H1 (cell line): Measurements from ENCODE around the gene RTN4RL1. TPM values are rescaled to one million over a fixed set of nuclear protein-coding genes. Genes with fewer than 3 reads are reported as not detected.

Experiments
- CTCF ChIA-PET: fragments of 300-600 bp; sonication (Branson Sonifier 250); formaldehyde crosslinking; loops from one replicate; lab custom pipeline; 2021; ENCODE audit not compliant: partially characterized antibody; lab: Charles Lee
- POLR2A ChIA-PET: fragments of 300-600 bp; sonication (Branson Sonifier 250); formaldehyde crosslinking; loops from one replicate; lab custom pipeline; 2021; ENCODE audit warnings: inconsistent platforms; ENCODE audit not compliant: partially characterized antibody; lab: Charles Lee
- DNase-seq, 2 experiments: peaks; one replicate each; pipeline versions ENCODE4 v3.0.0 to v3.0.0-alpha.2; 2010 to 2022; ENCODE audit warnings: low spot score in 2 of 2, low read depth in 1 of 2, mixed read lengths in 1 of 2
- FAIRE-seq: peaks from 2 replicates; lab custom pipeline; 2011; peaks lifted over from hg19 to GRCh38; lab: Jason Lieb, UNC
- H2AFZ ChIP-seq: 2 replicates; pipeline ENCODE4 v1.8.1; 2012; ENCODE audit warnings: low read length, inconsistent platforms
- H2AK5ac ChIP-seq: 2 replicates; pipeline ENCODE4 v1.6.1; 2013; ENCODE audit warnings: low read depth, low read length
- H2BK120ac ChIP-seq: replicated peaks from 2 replicates; pipeline ENCODE3; 2013; ENCODE audit warnings: low read depth, low read length, inconsistent platforms
- H2BK12ac ChIP-seq: 2 replicates; pipeline ENCODE4 v1.6.1; 2013; ENCODE audit warnings: low read depth, low read length
- H2BK15ac ChIP-seq: 2 replicates; pipeline ENCODE4 v1.6.1; 2013; ENCODE audit warnings: low read length
- H2BK20ac ChIP-seq: 2 replicates; pipeline ENCODE4 v1.6.1; 2013; ENCODE audit warnings: low read length
- H2BK5ac ChIP-seq: 2 replicates; pipeline ENCODE4 v1.6.1; 2013; ENCODE audit warnings: low read depth, low read length
- H3K14ac ChIP-seq: 2 replicates; pipeline ENCODE4 v1.6.1; 2013; ENCODE audit warnings: inconsistent platforms; ENCODE audit not compliant: insufficient read length
- H3K18ac ChIP-seq: 2 replicates; pipeline ENCODE4 v1.6.1; 2013; ENCODE audit warnings: low read length; ENCODE audit errors: extremely low read depth
- H3K23ac ChIP-seq: 2 replicates; pipeline ENCODE4 v1.6.1; 2013; ENCODE audit warnings: inconsistent platforms; ENCODE audit not compliant: insufficient read length
- H3K23me2 ChIP-seq: 2 replicates; pipeline ENCODE4 v1.6.1; 2013; ENCODE audit warnings: low read depth, low read length
- H3K27ac ChIP-seq: 2 replicates; pipeline ENCODE4 v1.6.1; 2011; ENCODE audit warnings: low read depth, low read length, inconsistent platforms
- H3K27me3 ChIP-seq, 4 experiments: replicated peaks in 1 of 4; 1 replicate in 1 of 4; 2 replicates in 3 of 4; pipeline versions ENCODE4 v1.6.1 to v1.8.1; 2011 to 2013; ENCODE audit warnings: low read length in 3 of 4, mild to moderate bottlenecking in 3 of 4, inconsistent platforms in 2 of 4, mixed read lengths in 2 of 4, moderate library complexity in 1 of 4; ENCODE audit not compliant: control insufficient read depth in 3 of 4, insufficient read depth in 3 of 4; ENCODE audit errors: extremely low read depth in 1 of 4
- H3K36me3 ChIP-seq, 4 experiments: 2 replicates each; pipeline versions ENCODE4 v1.6.1 to v1.8.1; 2011 to 2013; ENCODE audit warnings: mild to moderate bottlenecking in 4 of 4, low read length in 3 of 4, moderate library complexity in 2 of 4, control low read depth in 1 of 4, inconsistent platforms in 1 of 4; ENCODE audit not compliant: insufficient read depth in 4 of 4, control insufficient read depth in 2 of 4
- H3K4ac ChIP-seq: replicated peaks from 2 replicates; pipeline ENCODE3; 2013; ENCODE audit warnings: low read length, low read depth, mixed read lengths, inconsistent platforms; ENCODE audit not compliant: insufficient read length
- H3K4me1 ChIP-seq, 4 experiments: replicated peaks in 1 of 4; 1 replicate in 1 of 4; 2 replicates in 3 of 4; pipeline versions ENCODE4 v1.6.1 to v1.8.1; 2011 to 2013; ENCODE audit warnings: low read length in 3 of 4, inconsistent platforms in 2 of 4, mixed read lengths in 1 of 4; ENCODE audit not compliant: insufficient read depth in 4 of 4, control insufficient read depth in 3 of 4
- H3K4me2 ChIP-seq, 2 experiments: 2 replicates each; pipeline versions ENCODE4 v1.6.1 to v1.8.1; 2011 to 2013; ENCODE audit warnings: low read depth in 2 of 2, low read length in 2 of 2, control low read depth in 1 of 2, inconsistent platforms in 1 of 2, mild to moderate bottlenecking in 1 of 2; ENCODE audit not compliant: insufficient read depth in 1 of 2
- H3K4me3 ChIP-seq, 4 experiments: fragments of 200-600, 300-600 bp in 1 of 4; sonication (generic), shearing (Covaris generic), sonication (Bioruptor Twin) in 1 of 4; 2 replicates each; pipeline versions ENCODE4 v1.5.1 to v1.8.1; 2011 to 2016; ENCODE audit warnings: low read length in 4 of 4, low read depth in 3 of 4, control low read depth in 2 of 4, inconsistent platforms in 2 of 4, mild to moderate bottlenecking in 2 of 4, mixed read lengths in 1 of 4, moderate library complexity in 1 of 4; ENCODE audit not compliant: insufficient read depth in 2 of 4; ENCODE audit errors: extremely low read depth in 1 of 4
- H3K56ac ChIP-seq: replicated peaks from 2 replicates; pipeline ENCODE3; 2013; ENCODE audit warnings: low read depth, mild to moderate bottlenecking, mixed read lengths, low read length, inconsistent platforms; ENCODE audit not compliant: insufficient read length
- H3K79me1 ChIP-seq: 2 replicates; pipeline ENCODE4 v1.6.1; 2013; ENCODE audit warnings: low read depth, low read length, control low read depth
- H3K79me2 ChIP-seq, 2 experiments: 2 replicates each; pipeline versions ENCODE4 v1.6.1 to v1.8.1; 2012 to 2013; ENCODE audit warnings: low read length in 2 of 2, mild to moderate bottlenecking in 2 of 2, inconsistent platforms in 1 of 2; ENCODE audit not compliant: insufficient read depth in 2 of 2, control insufficient read depth in 1 of 2
- H3K9ac ChIP-seq, 4 experiments: replicated peaks in 1 of 4; 1 replicate in 1 of 4; 2 replicates in 3 of 4; pipeline versions ENCODE4 v1.6.1 to v1.8.1; 2011 to 2013; ENCODE audit warnings: low read depth in 3 of 4, low read length in 3 of 4, control low read depth in 2 of 4, mild to moderate bottlenecking in 2 of 4, moderate library complexity in 2 of 4, inconsistent platforms in 1 of 4; ENCODE audit errors: extremely low read depth in 1 of 4
- H3K9me3 ChIP-seq, 2 experiments: 2 replicates each; pipeline versions ENCODE4 v1.6.1 to v1.8.1; 2012 to 2013; ENCODE audit warnings: mild to moderate bottlenecking in 2 of 2, moderate library complexity in 2 of 2, control low read depth in 1 of 2, inconsistent platforms in 1 of 2, low read depth in 1 of 2, low read length in 1 of 2, mixed read lengths in 1 of 2; ENCODE audit not compliant: insufficient read depth in 2 of 2
- H4K20me1 ChIP-seq, 2 experiments: replicated peaks in 1 of 2; 2 replicates each; pipeline versions ENCODE3 to v1.8.1; 2011 to 2013; ENCODE audit warnings: inconsistent platforms in 2 of 2, low read length in 2 of 2, mild to moderate bottlenecking in 1 of 2; ENCODE audit not compliant: insufficient read depth in 2 of 2, control insufficient read depth in 1 of 2
- H4K5ac ChIP-seq: 2 replicates; pipeline ENCODE4 v1.6.1; 2013; ENCODE audit warnings: low read length, low read depth, mixed read lengths, inconsistent platforms; ENCODE audit not compliant: insufficient read length
- H4K8ac ChIP-seq: 2 replicates; pipeline ENCODE4 v1.8.0; 2013; ENCODE audit warnings: mild to moderate bottlenecking, moderate library complexity, low read length, inconsistent platforms; ENCODE audit not compliant: insufficient read depth; ENCODE audit errors: extremely low read depth
- H4K91ac ChIP-seq: replicated peaks from 2 replicates; pipeline ENCODE3; 2013; ENCODE audit warnings: low read length, mixed read lengths, inconsistent platforms; ENCODE audit not compliant: insufficient read length
- ATF3 ChIP-seq: IDR thresholded peaks from 2 replicates; pipeline ENCODE4 v1.6.1; 2011; ENCODE audit warnings: low read depth, mild to moderate bottlenecking, low read length; ENCODE audit not compliant: insufficient read depth
- CBX5 ChIP-seq: fragments of 300-800, 300-1000 bp; sonication (generic); IDR thresholded peaks from 2 replicates; pipeline ENCODE4 v1.7.1; 2016; ENCODE audit warnings: antibody characterized with exemption, low read length, low read depth
- CTBP2 ChIP-seq: IDR thresholded peaks from 2 replicates; pipeline ENCODE4 v1.7.0; 2011; ENCODE audit warnings: borderline replicate concordance, mild to moderate bottlenecking, moderate library complexity, mixed read lengths, low read length; ENCODE audit not compliant: insufficient read depth, insufficient read length
- EGR1 ChIP-seq: IDR thresholded peaks from 2 replicates; pipeline ENCODE4 v1.6.1; 2011; ENCODE audit warnings: low read depth, low read length, borderline replicate concordance
- JUN ChIP-seq: IDR thresholded peaks from 2 replicates; pipeline ENCODE4 v1.6.1; 2011; ENCODE audit warnings: low read depth, mild to moderate bottlenecking, improper control_type of control experiment, low read length
- NANOG ChIP-seq: IDR thresholded peaks from 2 replicates; pipeline ENCODE4 v1.6.1; 2011; ENCODE audit warnings: low read length, low read depth, mild to moderate bottlenecking, inconsistent platforms; ENCODE audit not compliant: insufficient read depth, poor library complexity, severe bottlenecking
- POLR2A ChIP-seq, 2 experiments: IDR thresholded peaks; 1 replicate in 1 of 2; 2 replicates in 1 of 2; pipeline ENCODE4 v1.6.1; 2011; ENCODE audit warnings: low read depth in 2 of 2, low read length in 2 of 2, mild to moderate bottlenecking in 2 of 2; ENCODE audit errors: control extremely low read depth in 1 of 2
- WGBS, 2 experiments: shearing (Covaris generic) in 1 of 2; methylation state at CpG; one replicate each; pipeline versions ENCODE4 v1.1.6 to v1.1.7; 2013 to 2015; ENCODE audit warnings: low lambda C conversion rate in 2 of 2, mixed read lengths in 2 of 2, inconsistent platforms in 1 of 2, low coverage in 1 of 2, missing lambda C conversion rate in 1 of 2; ENCODE audit not compliant: insufficient replicate concordance in 2 of 2, insufficient coverage in 1 of 2, insufficient read length in 1 of 2; ENCODE audit errors: extremely low coverage in 1 of 2, missing lambda C conversion rate in 1 of 2; 5-methylcytosine and 5-hydroxymethylcytosine counted together
- polyA plus RNA-seq, 7 experiments: library from polyadenylated mRNA; depleted of rRNA in 3 of 7; stranded (reverse) in 5 of 7; unstranded in 2 of 7; fragments of >200 nt in 5 of 7; fragments of 200-250 nt in 2 of 7; gene quantifications; 1 replicate in 5 of 7; 2 replicates in 1 of 7; 4 replicates in 1 of 7; pipeline versions ENCODE4 v1.2.1 to v1.2.3, GENCODE V29; 2011 to 2013; ENCODE audit warnings: missing spikeins in 2 of 7, mixed read lengths in 2 of 7
- total RNA-seq: library from RNA; stranded (reverse); fragmentation: NEBNext Ultra II Directional; extraction: Animal tissue kit (Norgen Biotek cat#: 25700); gene quantifications from 2 replicates; pipeline ENCODE4 v1.2.1, GENCODE V29; 2021
- TF ChIP-seq, protein P1 (sequence below), 3 experiments: IDR thresholded peaks; 1 replicate in 2 of 3; 2 replicates in 1 of 3; pipeline versions ENCODE4 v1.5.1 to v1.6.1; 2011; ENCODE audit warnings: low read length in 3 of 3, mild to moderate bottlenecking in 3 of 3, inconsistent platforms in 2 of 3, low read depth in 1 of 3, moderate library complexity in 1 of 3; ENCODE audit not compliant: insufficient read depth in 1 of 3; ENCODE audit errors: control extremely low read depth in 1 of 3

The RTN4RL1 gene
- total and polyA plus RNA-seq, 2 of the 8 experiments (the other 6 are each of a cell fraction or from before 2014, with no cell fraction given): 0.09 TPM; not detected in 1

DNA sequence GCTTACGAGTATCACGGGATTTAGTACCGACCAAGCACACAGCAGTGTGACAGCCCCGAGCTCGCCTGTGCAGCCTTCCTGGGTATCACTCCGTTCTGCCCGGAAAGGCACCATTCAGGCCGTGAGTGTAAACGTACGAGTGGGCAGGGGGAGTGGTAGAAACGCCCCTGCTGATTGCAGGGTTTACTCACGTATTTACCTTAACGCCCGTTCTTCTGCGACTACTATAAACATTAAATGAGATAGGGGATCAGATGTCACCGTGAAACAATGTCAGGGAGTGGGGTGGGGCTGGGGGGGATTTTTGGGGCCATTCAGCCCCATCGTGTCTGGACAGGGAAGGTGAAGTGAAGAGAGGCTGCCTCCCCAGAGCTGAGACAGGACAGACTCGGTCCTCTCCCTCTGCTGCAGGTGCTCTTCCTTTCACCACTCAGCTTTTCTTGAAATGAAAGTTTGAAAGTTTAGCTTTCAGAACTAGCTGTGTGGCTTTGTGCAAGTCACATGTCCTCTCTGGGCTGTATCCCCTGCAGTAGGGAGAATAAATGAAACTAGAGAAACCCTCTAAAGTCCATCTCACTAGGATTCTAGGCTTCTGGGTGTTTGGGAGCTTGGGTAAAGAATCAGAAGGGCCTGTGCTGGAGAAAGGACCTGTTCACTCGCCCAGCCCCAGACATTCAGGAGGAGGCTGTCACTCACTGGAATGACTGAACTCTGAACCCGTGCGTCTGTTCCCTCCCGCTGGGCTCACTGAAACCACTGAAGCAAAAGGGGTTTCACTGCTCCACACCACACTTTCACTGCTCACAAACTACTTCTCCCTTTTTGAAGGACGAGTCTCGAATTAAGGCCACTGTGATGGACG is 128.7 kb downstream of the RTN4RL1 start:
- H2BK5ac ChIP-seq: no peak overlapping the region; the same call in 1 of the 2 replicates
- no peak overlapping the region for H2AK5ac ChIP-seq
- no peaks in the 10 kb centered on the region for H3K23me2 ChIP-seq
- H2BK15ac ChIP-seq: no peak overlapping the region
- peaks cover 12 to 56% (median 40%) of the 10 kb centered on the region in 4 experiments for H3K36me3 ChIP-seq
- H3K27ac ChIP-seq: no peak overlapping the region
- no peak for DNase-seq
- ChIA-PET CTCF (interaction anchor here (1.3 to 1.9 kb wide), 4 partner anchors 10 to 144 kb away, joined by 3 to 6 read pairs (median 4); no protein-coding TSS in a partner anchor), POLR2A (no interaction called here)
- H3K56ac ChIP-seq: no peak overlapping the region
- H3K9me3 ChIP-seq: no peaks in the 10 kb centered on the region
- H4K5ac ChIP-seq: no peak overlapping the region
- no peaks in the 10 kb centered on the region for H3K4me1 ChIP-seq
- H3K9ac ChIP-seq: no peak overlapping the region
- WGBS, 2 experiments: 90% methylated on average over 25 of the region's 25 CpGs; no CpG with 5 or more reads in 1 of the 2 experiments
- H3K14ac ChIP-seq: no peak overlapping the region
- H3K79me1 ChIP-seq: no peaks in the 10 kb centered on the region
- H4K20me1 ChIP-seq: peaks cover 5 to 6% of the 10 kb centered on the region in 2 experiments
- H4K8ac ChIP-seq: no peak overlapping the region
- no peak overlapping the region for H3K4ac ChIP-seq
- no peak for FAIRE-seq
- H2BK120ac ChIP-seq: no peak overlapping the region
- no peak overlapping the region for H2BK12ac ChIP-seq
- H3K23ac ChIP-seq: no peak overlapping the region
- H3K27me3 ChIP-seq: no peaks in the 10 kb centered on the region
- H2BK20ac ChIP-seq: no peak overlapping the region
- H3K4me2 ChIP-seq: no peak overlapping the region
- H3K4me3 ChIP-seq: no peak overlapping the region
- no peaks in the 10 kb centered on the region for H3K79me2 ChIP-seq
- no peak overlapping the region for H3K18ac ChIP-seq
- H4K91ac ChIP-seq: no peak overlapping the region
- H2AFZ ChIP-seq: no peak overlapping the region
- TF ChIP-seq POLR2A (IDR thresholded peaks at IDR 0.05; ENCODE audit: control extremely low read depth in 1 of 2, low read depth in 2 of 2, low read length in 2 of 2) (no peak), ATF3 (no peak), EGR1 (no peak), CBX5 (no peak), CTBP2 (no peak), JUN (no peak), NANOG (no peak)
- TF ChIP-seq, protein P1, sequence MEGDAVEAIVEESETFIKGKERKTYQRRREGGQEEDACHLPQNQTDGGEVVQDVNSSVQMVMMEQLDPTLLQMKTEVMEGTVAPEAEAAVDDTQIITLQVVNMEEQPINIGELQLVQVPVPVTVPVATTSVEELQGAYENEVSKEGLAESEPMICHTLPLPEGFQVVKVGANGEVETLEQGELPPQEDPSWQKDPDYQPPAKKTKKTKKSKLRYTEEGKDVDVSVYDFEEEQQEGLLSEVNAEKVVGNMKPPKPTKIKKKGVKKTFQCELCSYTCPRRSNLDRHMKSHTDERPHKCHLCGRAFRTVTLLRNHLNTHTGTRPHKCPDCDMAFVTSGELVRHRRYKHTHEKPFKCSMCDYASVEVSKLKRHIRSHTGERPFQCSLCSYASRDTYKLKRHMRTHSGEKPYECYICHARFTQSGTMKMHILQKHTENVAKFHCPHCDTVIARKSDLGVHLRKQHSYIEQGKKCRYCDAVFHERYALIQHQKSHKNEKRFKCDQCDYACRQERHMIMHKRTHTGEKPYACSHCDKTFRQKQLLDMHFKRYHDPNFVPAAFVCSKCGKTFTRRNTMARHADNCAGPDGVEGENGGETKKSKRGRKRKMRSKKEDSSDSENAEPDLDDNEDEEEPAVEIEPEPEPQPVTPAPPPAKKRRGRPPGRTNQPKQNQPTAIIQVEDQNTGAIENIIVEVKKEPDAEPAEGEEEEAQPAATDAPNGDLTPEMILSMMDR (IDR thresholded peaks at IDR 0.05; ENCODE audit: control extremely low read depth in 1 of 3, insufficient read depth in 1 of 3, low read depth in 1 of 3, low read length in 3 of 3): no peak
